IMR-90 (cell line): ENCODE results near the gene SRCAP. TPM values are rescaled to one million over a fixed set of nuclear protein-coding genes. Genes with fewer than 3 reads are reported as not detected.

Source experiments
- ATAC-seq: fragments of 200-7000 bp; cut with Tn5 transposase; 2 replicates; pipeline ENCODE4 v1.9.1; 2020; ENCODE audit warnings: low read depth, mild to moderate bottlenecking, moderate library complexity
- BruUV-seq: library from RNA; stranded (reverse); fragments of 400-500 nt; replicated peaks from 2 replicates; lab custom pipeline; 2021; lab: Mats Ljungman, UMichigan
- CTCF ChIA-PET: fragments of 300-600 bp; formaldehyde crosslinking; extraction: SDS; loops from one replicate; lab custom pipeline; 2021; ENCODE audit warnings: antibody characterized with exemption; lab: Yijun Ruan, JAX
- POLR2A ChIA-PET: fragments of 300-600 bp; sonication (Branson Sonifier 250); formaldehyde crosslinking; loops from one replicate; lab custom pipeline; 2022; ENCODE audit warnings: antibody characterized with exemption; ENCODE audit not compliant: unreplicated experiment; lab: Charles Lee
- DNase-seq: peaks from one replicate; pipeline ENCODE4 v3.0.0; 2013
- H2AFZ ChIP-seq: replicated peaks from 2 replicates; pipeline ENCODE3; 2013; ENCODE audit warnings: low read length, mild to moderate bottlenecking; ENCODE audit not compliant: poor library complexity
- H2AK5ac ChIP-seq: 2 replicates; pipeline ENCODE4 v1.6.1; 2013; ENCODE audit warnings: low read depth, low read length, inconsistent platforms
- H2AK9ac ChIP-seq: replicated peaks from 2 replicates; pipeline ENCODE3; 2013; ENCODE audit warnings: mild to moderate bottlenecking, low read depth, low read length, moderate library complexity; ENCODE audit not compliant: poor library complexity
- H2BK120ac ChIP-seq: 2 replicates; pipeline ENCODE4 v1.6.1; 2013; ENCODE audit warnings: low read depth, low read length, inconsistent platforms
- H2BK15ac ChIP-seq: 3 replicates; pipeline ENCODE4 v1.6.1; 2013; ENCODE audit warnings: low read depth, low read length, inconsistent platforms
- H2BK20ac ChIP-seq: 2 replicates; pipeline ENCODE4 v1.6.1; 2013; ENCODE audit warnings: low read depth, mild to moderate bottlenecking, inconsistent platforms, low read length, moderate library complexity
- H2BK5ac ChIP-seq: 2 replicates; pipeline ENCODE4 v1.6.1; 2013; ENCODE audit warnings: mild to moderate bottlenecking, low read depth, low read length, inconsistent platforms; ENCODE audit not compliant: poor library complexity, severe bottlenecking
- H3K14ac ChIP-seq: replicated peaks from 2 replicates; pipeline ENCODE4 v1.6.1; 2013; ENCODE audit warnings: low read depth, low read length, inconsistent platforms
- H3K18ac ChIP-seq: 2 replicates; pipeline ENCODE4 v1.6.1; 2013; ENCODE audit warnings: low read depth, low read length, control low read depth
- H3K23ac ChIP-seq: 2 replicates; pipeline ENCODE4 v1.6.1; 2013; ENCODE audit warnings: low read depth, low read length, inconsistent platforms
- H3K27ac ChIP-seq: 2 replicates; pipeline ENCODE4 v1.5.1; 2013; ENCODE audit warnings: mild to moderate bottlenecking, control low read depth, low read length; ENCODE audit not compliant: insufficient read depth
- H3K27me3 ChIP-seq: 2 replicates; pipeline ENCODE4 v1.6.1; 2013; ENCODE audit warnings: low read length; ENCODE audit not compliant: control insufficient read depth, insufficient read depth
- H3K36me3 ChIP-seq: 2 replicates; pipeline ENCODE4 v1.6.1; 2013; ENCODE audit warnings: low read length, mixed read lengths; ENCODE audit not compliant: control insufficient read depth, insufficient read depth
- H3K4ac ChIP-seq: 2 replicates; pipeline ENCODE4 v1.6.1; 2013; ENCODE audit warnings: low read depth, low read length, inconsistent platforms
- H3K4me1 ChIP-seq: 2 replicates; pipeline ENCODE4 v1.6.1; 2013; ENCODE audit warnings: low read length, mixed read lengths; ENCODE audit not compliant: control insufficient read depth, insufficient read depth
- H3K4me2 ChIP-seq: 2 replicates; pipeline ENCODE4 v1.6.1; 2013; ENCODE audit warnings: low read depth, mild to moderate bottlenecking, control low read depth, low read length, moderate library complexity
- H3K4me3 ChIP-seq: 2 replicates; pipeline ENCODE4 v1.5.1; 2013; ENCODE audit warnings: low read depth, mild to moderate bottlenecking, control low read depth, low read length, moderate library complexity; ENCODE audit not compliant: insufficient read depth
- H3K56ac ChIP-seq: 2 replicates; pipeline ENCODE4 v1.6.1; 2013; ENCODE audit warnings: low read length, inconsistent platforms; ENCODE audit not compliant: insufficient read depth; ENCODE audit errors: extremely low read depth
- H3K79me1 ChIP-seq, 2 experiments: 2 replicates each; pipeline ENCODE4 v1.6.1; 2013; ENCODE audit warnings: low read length in 2 of 2, inconsistent platforms in 1 of 2, low read depth in 1 of 2
- H3K9ac ChIP-seq: 2 replicates; pipeline ENCODE4 v1.6.1; 2013; ENCODE audit warnings: low read depth, low read length, control low read depth
- H3K9me1 ChIP-seq: 2 replicates; pipeline ENCODE4 v1.6.1; 2013; ENCODE audit warnings: low read length, inconsistent platforms; ENCODE audit not compliant: insufficient read depth
- H3K9me3 ChIP-seq: 2 replicates; pipeline ENCODE4 v1.6.1; 2013; ENCODE audit warnings: low read length; ENCODE audit not compliant: control insufficient read depth, insufficient read depth
- H4K20me1 ChIP-seq: 2 replicates; pipeline ENCODE4 v1.6.1; 2013; ENCODE audit warnings: low read length, inconsistent platforms; ENCODE audit not compliant: insufficient read depth
- H4K5ac ChIP-seq: 2 replicates; pipeline ENCODE4 v1.6.1; 2013; ENCODE audit warnings: mild to moderate bottlenecking, low read depth, low read length, control low read depth
- H4K8ac ChIP-seq, 2 experiments: 2 replicates each; pipeline ENCODE4 v1.6.1; 2013; ENCODE audit warnings: low read depth in 2 of 2, low read length in 2 of 2, control low read depth in 1 of 2, inconsistent platforms in 1 of 2
- H4K91ac ChIP-seq: 2 replicates; pipeline ENCODE4 v1.6.1; 2013; ENCODE audit warnings: low read depth, low read length, inconsistent platforms; ENCODE audit not compliant: insufficient read depth
- CEBPB ChIP-seq: IDR thresholded peaks from 2 replicates; pipeline ENCODE4 v1.6.1; 2012; ENCODE audit warnings: low read depth, low read length, improper control_type of control experiment
- MXI1 ChIP-seq: IDR thresholded peaks from 2 replicates; pipeline ENCODE4 v1.6.1; 2012; ENCODE audit warnings: low read depth, mild to moderate bottlenecking, low read length, moderate library complexity, borderline replicate concordance
- NFE2L2 ChIP-seq: fragments of 150-350 bp; IDR thresholded peaks from 2 replicates; pipeline ENCODE4 v1.6.1; 2016; ENCODE audit warnings: low read depth, mild to moderate bottlenecking, low read length
- RCOR1 ChIP-seq: IDR thresholded peaks from 2 replicates; pipeline ENCODE4 v1.6.1; 2012; ENCODE audit warnings: mild to moderate bottlenecking, low read length, improper control_type of control experiment; ENCODE audit not compliant: insufficient replicate concordance
- RFX5 ChIP-seq: IDR thresholded peaks from 2 replicates; pipeline ENCODE4 v1.8.0; 2012; ENCODE audit warnings: low read depth, mild to moderate bottlenecking, low read length, moderate library complexity
- SMC3 ChIP-seq: fragments of 150-350 bp; IDR thresholded peaks from 2 replicates; pipeline ENCODE4 v1.6.1; 2016; ENCODE audit warnings: low read depth, mild to moderate bottlenecking, antibody characterized with exemption, low read length, moderate library complexity
- WGBS, 2 experiments: methylation state at CpG; one replicate each; pipeline versions ENCODE4 v1.1.5 to v1.1.7; 2013; ENCODE audit warnings: missing lambda C conversion rate in 2 of 2; ENCODE audit not compliant: insufficient read length in 1 of 2; ENCODE audit errors: extremely low coverage in 2 of 2; 5-methylcytosine and 5-hydroxymethylcytosine counted together
- dilution Hi-C: fragments of 300-500 bp; cut with HindIII; formaldehyde crosslinking; loops from one replicate; pipeline ENCODE4 v1.14.3; 2018; ENCODE audit warnings: low sequenced_read_pairs; ENCODE audit not compliant: unreplicated experiment
- in situ Hi-C: fragments of 300-500 bp; cut with MboI; formaldehyde crosslinking; loops from 3 replicates; pipeline ENCODE4 v1.14.3; 2019; ENCODE audit warnings: low sequenced_read_pairs, inconsistent platforms, mixed read lengths
- intact Hi-C: fragments of 100-400 bp; cut with micrococcal nuclease; formaldehyde crosslinking; loops from 2 replicates; pipeline ENCODE4 v1.10.0; 2022
- polyA plus RNA-seq, 3 experiments: library from polyadenylated mRNA; depleted of rRNA; stranded (reverse); fragments of >200 nt; gene quantifications; 2 replicates each; pipeline ENCODE4 v1.2.3, GENCODE V29; 2012; ENCODE audit warnings: low replicate concordance in 1 of 3
- total RNA-seq: library from RNA; depleted of rRNA; stranded (reverse); fragments of >200 nt; gene quantifications from 2 replicates; pipeline ENCODE4 v1.2.3, GENCODE V29; 2012
- TF ChIP-seq, protein P1 (sequence below): fragments of 150-350 bp; IDR thresholded peaks from 2 replicates; pipeline ENCODE4 v1.6.1; 2017; ENCODE audit warnings: mild to moderate bottlenecking, antibody characterized with exemption, low read length, low read depth

SRCAP gene
- total and polyA plus RNA-seq, 2 of the 4 experiments (the other 2 are of a cell fraction) = 4.5 to 8.2 TPM

DNA sequence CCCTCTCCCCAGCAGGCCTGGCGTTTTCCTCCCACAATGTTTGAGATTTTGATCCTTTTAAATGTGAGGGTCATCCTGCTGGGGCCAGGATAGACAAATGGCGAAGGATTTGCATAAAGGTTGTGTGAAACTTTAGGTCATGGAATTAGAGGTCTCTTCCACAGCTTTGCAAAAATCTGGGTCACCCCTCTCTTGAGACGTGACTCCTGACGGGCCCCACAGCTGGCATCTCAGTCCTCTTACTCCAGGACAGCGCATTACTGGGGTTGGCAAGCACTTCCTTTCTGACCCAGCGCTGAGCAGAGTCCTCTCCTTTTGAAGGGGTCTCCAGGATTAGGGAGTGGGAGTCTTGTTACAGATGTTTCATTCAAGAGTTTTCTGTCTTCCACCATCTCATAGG lies 80.6 kb downstream of the SRCAP start:
- no peak overlapping the region for H3K27ac ChIP-seq
- no peak overlapping the region for H4K91ac ChIP-seq
- intact Hi-C loops = no loop called here
- H3K14ac ChIP-seq = no peak overlapping the region
- no peak overlapping the region for H4K8ac ChIP-seq
- peak overlapping the region; percentile 3 for H2AK9ac ChIP-seq
- no peaks in the 10 kb centered on the region for H3K27me3 ChIP-seq
- H3K4me3 ChIP-seq = no peak overlapping the region
- 100% methylated on average over 2 of the region's 6 CpGs; no CpG with 5 or more reads in 1 of the 2 experiments for WGBS, 2 experiments
- H3K36me3 ChIP-seq = peaks cover 37% of the 10 kb centered on the region
- no TSS peak for BruUV-seq
- in situ Hi-C loops = no loop called here
- H3K18ac ChIP-seq = no peak overlapping the region
- TF ChIP-seq, protein P1, sequence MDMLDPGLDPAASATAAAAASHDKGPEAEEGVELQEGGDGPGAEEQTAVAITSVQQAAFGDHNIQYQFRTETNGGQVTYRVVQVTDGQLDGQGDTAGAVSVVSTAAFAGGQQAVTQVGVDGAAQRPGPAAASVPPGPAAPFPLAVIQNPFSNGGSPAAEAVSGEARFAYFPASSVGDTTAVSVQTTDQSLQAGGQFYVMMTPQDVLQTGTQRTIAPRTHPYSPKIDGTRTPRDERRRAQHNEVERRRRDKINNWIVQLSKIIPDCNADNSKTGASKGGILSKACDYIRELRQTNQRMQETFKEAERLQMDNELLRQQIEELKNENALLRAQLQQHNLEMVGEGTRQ = no peak
- TF ChIP-seq MXI1 = no peak
- no peak for TF ChIP-seq SMC3
- TF ChIP-seq NFE2L2 = no peak
- TF ChIP-seq RCOR1 = no peak
- TF ChIP-seq RFX5 = no peak
- no peak for TF ChIP-seq CEBPB
- no peaks in the 10 kb centered on the region for H3K9me3 ChIP-seq
- no peak overlapping the region for H2BK5ac ChIP-seq
- no peak overlapping the region for H2AFZ ChIP-seq
- H3K4me2 ChIP-seq = no peak overlapping the region
- H4K5ac ChIP-seq = no peak overlapping the region
- H4K20me1 ChIP-seq = peaks cover 5% of the 10 kb centered on the region
- no peak overlapping the region for H3K23ac ChIP-seq
- no peak overlapping the region for H2BK20ac ChIP-seq
- no peak overlapping the region for H3K4ac ChIP-seq
- dilution Hi-C loops = no loop called here
- POLR2A ChIA-PET = interaction anchor here (0.5 kb wide), 1 partner anchor 27 kb away, joined by 16 read pairs; no protein-coding TSS in a partner anchor
- no peak overlapping the region for H3K56ac ChIP-seq
- H2BK15ac ChIP-seq = no peak overlapping the region
- CTCF ChIA-PET = no interaction called here
- H3K79me1 ChIP-seq = peaks cover 15 to 65% of the 10 kb centered on the region in 2 experiments
- ATAC-seq = no peak
- H3K4me1 ChIP-seq = peaks cover 13% of the 10 kb centered on the region
- H2BK120ac ChIP-seq = no peak overlapping the region
- H2AK5ac ChIP-seq = no peak overlapping the region
- peaks cover 32% of the 10 kb centered on the region; the same call in 1 of the 2 replicates for H3K9me1 ChIP-seq
- DNase-seq = no peak
- no peak overlapping the region for H3K9ac ChIP-seq
